SH-SY5Y (cell line): ENCODE data around the gene C2orf78.

Source experiments
- GATA2 ChIP-seq: IDR thresholded peaks from 2 replicates; pipeline ENCODE4 v1.6.1; 2011; ENCODE audit warnings: mild to moderate bottlenecking, low read depth, low read length
- GATA3 ChIP-seq: IDR thresholded peaks from 2 replicates; pipeline ENCODE4 v1.6.1; 2011; ENCODE audit warnings: low read depth, mild to moderate bottlenecking, low read length, moderate library complexity

The C2orf78 gene

DNA sequence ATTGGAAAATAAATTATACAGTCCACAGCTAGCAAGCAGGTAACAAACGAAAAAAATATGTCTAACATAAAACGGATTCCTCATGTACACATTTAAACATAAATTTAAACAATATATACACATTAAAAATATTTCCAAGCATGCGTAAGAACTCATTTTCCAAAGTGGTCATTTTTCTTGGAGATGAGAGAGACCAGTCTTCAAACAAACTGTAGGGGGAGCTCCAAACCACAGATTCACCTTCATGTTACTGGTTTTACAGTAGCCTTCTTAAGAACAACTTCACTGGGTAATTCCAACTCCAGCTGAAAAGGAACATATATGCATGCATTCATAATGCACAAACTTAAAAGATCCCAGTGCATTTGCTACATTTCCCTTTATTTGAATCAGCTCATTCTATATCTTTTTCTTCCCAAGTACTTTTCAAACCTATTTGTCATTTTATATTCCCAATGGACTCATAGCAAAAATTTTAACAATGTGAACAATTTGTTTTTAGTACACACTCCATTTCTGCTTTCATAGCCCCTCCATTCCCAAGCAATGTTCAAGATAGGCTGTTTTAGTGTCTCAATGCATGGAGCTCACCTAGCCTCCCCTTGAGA, 40.0 kb downstream of the C2orf78 start:
- TF ChIP-seq GATA3 = no peak
- no peak for TF ChIP-seq GATA2

DNA sequence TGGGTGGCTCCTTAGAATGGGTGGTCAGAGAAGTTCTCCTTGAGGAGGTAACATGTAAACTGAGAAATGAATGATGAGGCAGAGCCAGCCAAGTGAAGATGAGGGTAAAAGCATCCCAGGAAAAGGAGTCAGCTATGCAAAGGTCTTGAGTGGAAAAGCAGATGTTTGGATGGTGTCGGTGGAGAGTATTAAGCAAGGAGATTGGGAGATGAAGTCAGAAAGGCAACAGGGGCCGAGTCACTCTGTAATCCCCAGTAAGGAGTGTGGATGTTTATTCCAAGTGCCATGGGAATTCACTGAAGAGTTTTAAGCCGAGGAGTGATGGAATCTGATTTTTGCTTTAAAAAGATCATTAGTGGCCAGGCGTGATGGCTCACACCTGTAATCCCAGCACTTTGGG, 41.4 kb downstream of the C2orf78 start:
- TF ChIP-seq GATA3 (no peak), GATA2 (no peak)

DNA sequence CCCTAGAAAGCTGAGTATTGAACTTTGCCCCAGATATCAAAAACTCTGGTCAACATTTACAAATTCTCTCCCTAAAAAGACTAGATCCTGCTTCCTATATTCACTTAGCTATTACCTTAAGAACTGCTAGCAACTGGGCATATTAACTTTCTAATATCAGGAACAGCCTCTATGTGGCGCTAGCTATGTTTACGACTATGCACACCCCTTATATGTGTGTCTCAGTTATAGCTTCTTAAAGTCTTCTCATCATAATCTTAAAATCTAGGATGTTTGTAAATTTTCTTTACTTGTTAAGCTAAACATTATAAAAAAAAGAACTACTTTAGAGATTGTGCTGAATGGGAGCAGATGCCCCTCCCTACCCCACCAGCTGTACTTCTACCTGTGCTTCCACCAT, 43.0 kb downstream of the C2orf78 start:
- no peak for TF ChIP-seq GATA2
- no peak for TF ChIP-seq GATA3

DNA sequence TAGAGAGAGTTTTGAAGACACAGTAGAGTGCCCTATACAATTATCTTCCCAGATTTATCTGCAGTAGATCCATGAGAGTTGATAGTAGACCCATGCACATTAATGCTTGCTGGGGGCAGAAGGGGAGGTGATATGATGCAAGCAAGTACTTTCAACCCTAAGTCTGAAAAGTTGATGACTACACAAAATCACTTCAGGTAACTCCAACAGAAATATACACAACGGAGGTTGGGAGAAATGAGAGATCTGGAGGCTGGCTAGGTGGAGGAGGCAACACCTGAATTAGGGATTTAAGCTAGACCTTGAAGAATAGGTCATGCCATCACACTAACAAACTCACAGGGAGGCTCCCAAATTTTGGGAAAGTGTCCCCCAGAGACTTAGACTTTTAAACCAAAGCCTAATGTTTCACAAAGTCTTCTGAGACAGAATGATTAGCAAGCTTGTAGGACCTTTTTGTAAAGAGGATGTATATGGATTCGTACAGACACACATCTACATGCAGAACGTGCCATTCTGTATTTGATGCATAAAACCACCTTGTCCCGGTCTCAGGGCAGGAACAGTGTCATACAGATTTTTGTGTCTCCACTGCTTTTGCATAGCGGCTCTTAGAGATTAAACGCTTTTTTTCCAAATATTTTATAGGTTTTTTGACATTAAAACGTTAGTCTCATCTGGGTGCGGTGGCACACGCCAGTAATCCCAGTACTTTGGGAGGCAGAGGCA, 43.8 kb downstream of the C2orf78 start:
- TF ChIP-seq GATA2 (no peak), GATA3 (no peak)

DNA sequence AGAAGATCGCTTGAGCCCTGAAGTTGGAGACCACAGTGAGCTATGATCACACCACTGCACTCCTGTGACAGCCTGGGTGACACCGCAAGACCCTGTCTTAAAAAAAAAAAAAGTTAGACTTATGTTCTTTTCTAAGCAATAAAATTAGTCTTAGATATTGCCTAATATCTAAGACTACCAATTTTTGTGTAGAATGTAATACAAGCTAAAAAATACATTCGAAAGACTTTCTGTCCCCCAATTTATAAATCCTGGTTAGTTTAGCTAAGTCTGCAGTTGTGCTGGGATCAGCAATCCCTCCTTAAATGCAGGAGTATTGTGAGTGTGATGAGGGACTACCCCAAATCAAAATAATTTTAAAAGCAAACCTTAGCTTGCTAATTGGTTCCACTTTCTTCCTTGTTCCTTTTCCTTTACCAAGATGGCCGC, 44.4 kb downstream of the C2orf78 start:
- TF ChIP-seq GATA3 (no peak), GATA2 (no peak)

DNA sequence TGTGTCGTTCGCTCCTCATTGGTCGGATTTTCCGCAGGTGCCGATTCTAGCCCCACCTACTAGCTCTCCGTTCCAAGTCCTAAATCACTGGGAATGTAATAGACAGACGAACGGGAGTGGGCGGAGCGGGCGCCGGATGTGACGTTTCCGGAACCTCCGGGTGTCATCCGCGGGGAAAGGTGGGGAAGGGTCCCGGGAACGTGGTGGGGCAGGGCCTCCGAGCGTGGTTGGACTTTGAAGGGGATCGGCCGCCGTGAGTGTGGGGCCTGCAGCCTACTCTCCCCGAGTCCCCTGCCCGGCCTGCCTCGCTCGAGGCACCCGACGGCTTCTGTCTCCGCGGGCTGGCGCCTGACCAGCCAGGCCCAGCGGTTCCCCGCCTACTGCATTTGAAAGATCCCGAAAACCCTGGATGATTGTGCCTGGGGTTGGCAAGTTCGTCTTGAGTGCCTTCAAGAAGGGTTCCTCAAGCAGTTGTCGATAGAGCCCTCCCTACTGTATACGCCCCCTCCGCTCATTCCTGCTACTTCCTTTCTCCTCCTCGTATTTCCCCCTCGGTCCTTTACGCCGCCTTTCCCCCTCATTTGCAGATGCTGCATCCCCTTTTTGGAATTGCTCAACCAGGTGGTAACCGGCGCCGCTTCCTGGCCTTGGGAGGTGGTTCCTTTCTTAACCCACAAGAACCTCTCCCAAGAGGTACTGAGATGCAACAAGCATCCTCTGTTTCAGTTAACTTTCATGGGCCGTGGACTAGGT, 45.0 kb downstream of the C2orf78 start, which contains the start of gene STAMBP:
Gene STAMBP, plus strand, starts transcription at position 144 of the 753 bp plus-strand sequence. CDS start 1,896 bp downstream, outside the sequence.
- TF ChIP-seq GATA3 (no peak), GATA2 (no peak)

DNA sequence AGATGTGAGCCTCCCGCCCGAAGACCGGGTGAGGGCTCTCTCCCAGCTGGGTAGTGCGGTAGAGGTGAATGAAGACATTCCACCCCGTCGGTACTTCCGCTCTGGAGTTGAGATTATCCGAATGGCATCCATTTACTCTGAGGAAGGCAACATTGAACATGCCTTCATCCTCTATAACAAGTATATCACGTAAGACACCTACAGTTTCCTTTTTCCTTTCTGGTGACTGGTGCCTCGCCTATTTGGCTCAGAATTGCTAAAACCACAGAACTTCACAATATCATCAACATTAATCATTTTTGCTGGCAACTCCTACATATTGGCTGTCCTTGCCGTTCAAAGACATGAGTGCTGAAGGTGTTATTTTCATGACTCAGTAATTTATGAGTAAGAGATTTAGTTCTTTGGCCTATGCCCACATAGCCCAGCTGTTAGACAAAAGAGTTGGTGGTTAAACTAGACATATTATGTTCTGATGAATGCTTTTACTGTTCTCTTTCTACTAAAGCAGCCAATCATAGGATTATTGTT, 47.0 kb downstream of the C2orf78 start:
- TF ChIP-seq GATA3 (no peak), GATA2 (no peak)

DNA sequence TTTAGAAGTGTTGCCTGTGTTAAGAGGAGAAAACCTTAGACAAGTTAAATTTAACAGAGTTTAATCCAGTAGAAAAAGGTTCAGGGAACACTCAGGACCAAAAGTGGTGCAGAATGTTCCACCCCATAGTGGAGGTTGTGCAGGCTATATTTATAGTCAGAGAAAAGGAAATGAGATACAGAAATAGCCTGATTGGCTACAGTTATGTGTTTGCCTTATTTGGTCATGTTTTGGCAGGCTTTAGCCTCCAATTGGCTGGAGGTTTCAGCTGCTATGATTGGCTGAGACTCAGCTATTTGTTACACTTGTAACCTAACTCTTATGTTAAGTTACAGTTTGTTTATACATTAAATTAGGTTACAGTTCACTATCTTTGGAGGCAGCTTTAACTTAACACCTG, 48.9 kb downstream of the C2orf78 start:
- TF ChIP-seq GATA3 = no peak
- no peak for TF ChIP-seq GATA2

DNA sequence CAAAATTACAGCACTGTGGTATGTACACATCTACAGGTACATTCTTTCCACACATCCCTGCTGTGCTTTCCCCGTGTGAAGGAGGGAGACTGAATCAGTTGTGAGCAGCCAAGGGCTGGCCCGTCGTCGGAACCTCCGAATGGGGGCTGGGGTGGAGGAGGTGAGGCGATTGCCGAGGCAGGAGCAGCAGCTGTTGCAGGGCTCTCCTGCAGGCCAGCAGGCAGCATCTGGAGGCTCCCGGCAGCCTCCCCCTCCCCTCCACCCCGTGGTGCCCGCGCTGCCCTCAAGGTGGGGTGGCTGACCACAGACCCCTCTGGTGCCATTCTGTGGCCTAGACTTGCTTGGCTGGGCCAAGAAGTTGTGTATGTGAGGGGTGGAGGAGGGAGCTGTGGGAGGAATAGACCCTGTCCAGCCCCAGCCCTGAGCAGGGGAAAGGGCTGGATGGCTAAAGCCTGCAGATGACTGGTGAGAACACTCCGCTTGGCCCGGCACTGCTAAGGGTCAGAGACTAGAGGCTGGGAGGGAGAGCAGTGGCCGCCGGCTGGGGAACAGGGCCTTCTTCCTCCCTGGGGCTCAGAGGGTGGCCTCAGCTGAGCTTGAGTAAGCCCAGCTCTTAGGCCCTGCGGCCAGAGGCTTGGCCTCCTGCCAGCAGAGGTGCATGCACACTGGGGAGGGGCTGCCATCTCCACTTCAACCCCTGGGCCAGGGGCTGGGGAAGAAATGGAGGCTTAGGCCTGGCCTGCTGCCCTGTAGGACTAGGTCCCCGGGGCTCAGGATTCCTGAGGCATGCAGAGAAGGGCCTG, 52.4 kb downstream of the C2orf78 start:
- TF ChIP-seq GATA2 = no peak
- TF ChIP-seq GATA3 = no peak

DNA sequence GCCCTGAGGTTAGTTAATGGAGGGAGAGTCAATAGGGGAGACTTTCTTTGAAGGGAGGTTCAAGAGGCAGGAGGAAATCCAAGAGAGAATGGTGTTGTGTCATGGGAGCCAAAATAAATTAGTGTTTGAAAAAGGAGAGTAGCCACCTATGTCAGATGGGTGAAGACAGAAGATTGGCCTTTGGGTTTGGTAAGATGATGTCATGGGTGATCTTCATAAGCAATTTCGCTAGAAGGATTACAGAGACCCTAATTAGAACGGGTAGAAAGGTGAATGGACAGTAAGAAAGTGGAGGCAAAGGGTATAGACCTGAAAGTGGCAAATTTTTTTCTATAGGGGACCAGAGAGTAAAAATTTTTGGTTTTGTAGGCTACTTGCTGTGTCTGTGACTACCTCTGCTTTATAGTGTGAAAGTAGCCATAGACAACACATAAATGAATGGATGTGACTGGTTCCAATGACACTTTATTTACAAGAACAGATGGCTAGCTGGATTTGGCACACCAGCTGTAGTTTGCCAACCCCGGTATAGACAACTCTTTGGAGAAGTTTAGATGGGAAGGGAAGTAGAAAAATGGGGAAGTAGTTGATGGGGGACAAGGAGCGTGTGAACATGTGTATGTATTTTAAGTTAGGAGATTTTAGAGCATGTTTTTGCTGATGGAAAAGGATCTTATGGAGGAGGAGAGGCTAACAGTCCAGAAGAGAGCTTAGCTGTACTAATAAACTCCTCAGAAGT, 54.0 kb downstream of the C2orf78 start:
- TF ChIP-seq GATA2 (no peak), GATA3 (no peak)

DNA sequence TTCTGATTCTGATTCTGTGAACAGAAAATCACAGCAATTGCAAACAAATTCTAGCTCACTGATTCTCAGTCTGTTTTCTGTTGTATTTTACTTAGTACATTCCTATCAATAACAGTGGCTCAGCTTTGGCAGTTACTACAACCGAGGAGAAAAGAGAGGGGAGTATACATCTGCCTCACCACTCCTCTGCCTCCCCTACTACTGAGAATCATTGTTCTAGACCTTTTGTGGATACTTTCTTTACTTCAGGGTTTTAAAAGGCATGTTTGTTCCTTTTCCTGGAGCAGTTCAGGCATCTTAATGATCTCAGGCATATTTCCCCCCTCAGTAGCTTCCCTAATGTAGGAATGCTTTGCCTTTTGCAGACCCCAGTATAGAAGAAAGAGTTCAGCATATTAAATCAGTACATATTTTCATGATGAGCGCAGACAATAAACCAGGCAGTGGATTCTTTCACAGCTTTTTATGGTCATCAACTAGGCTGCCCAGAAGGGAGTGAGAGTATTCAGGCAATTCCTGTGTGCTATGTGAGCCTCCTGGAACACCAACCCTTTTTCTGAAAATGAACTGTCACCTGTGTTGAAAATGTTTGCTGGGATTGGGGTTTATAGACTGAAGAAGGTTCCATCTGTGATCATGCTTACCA, 55.0 kb downstream of the C2orf78 start:
- TF ChIP-seq GATA3 = no peak
- no peak for TF ChIP-seq GATA2

DNA sequence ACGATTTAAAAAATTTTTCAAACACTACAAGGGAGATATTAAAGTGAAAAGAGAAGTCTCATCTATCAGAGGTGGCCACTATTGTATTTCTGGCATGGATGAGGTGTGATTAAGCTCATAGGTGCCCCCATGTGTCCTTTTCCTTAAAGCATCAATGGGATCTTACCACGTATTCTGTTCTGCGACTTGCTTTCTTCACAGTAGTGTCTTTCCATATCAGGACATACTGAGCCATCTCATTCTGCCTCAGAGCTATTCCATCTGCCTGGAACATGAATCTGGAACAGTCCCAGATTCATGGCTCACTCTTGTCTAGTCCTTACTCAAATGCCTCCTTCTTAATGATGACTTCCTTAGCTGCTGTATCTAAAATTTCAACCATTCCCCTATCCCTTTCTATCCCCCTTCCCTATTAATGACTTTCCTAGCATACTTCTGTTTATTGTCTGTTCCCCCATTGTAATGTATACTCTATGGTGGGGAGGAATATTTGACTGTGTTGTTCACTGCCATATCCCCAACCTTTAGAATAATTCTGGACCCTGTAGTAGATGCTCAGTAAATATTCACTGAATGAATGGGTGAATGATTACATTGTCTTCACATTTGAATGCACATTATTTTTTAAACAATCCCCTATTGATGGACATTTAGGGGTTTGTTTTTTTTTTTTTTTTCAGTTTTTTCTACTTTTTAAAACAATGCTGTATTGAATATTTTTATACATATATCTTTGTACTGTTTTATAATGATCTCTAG, 55.8 kb downstream of the C2orf78 start:
- TF ChIP-seq GATA3 = no peak
- no peak for TF ChIP-seq GATA2
